HEK293 (cell line): ENCODE data around the gene ASAH2.

Experiments used
- CTCF ChIA-PET: fragments of 350-600 bp; formaldehyde crosslinking; extraction: SDS; loops from one replicate; lab custom pipeline; 2021; ENCODE audit warnings: antibody characterized with exemption; lab: Yijun Ruan, JAX
- POLR2A ChIA-PET: fragments of 300-600 bp; formaldehyde crosslinking; extraction: SDS; loops from one replicate; lab custom pipeline; 2020; ENCODE audit warnings: antibody characterized with exemption, inconsistent platforms; lab: Yijun Ruan, JAX
- H3K27ac ChIP-seq: fragments of 200-500 bp; sonication (Bioruptor generic); 2 replicates; pipeline ENCODE4 v1.5.1; 2014; ENCODE audit warnings: low read depth, low read length, control low read depth, inconsistent platforms; ENCODE audit errors: extremely low read depth
- H3K36me3 ChIP-seq, 2 experiments: fragments of 200-500 bp in 1 of 2; sonication (Bioruptor generic) in 1 of 2; 1 replicate in 1 of 2; 2 replicates in 1 of 2; pipeline ENCODE4 v1.5.1; 2014 to 2017; ENCODE audit warnings: inconsistent platforms in 2 of 2, low read length in 2 of 2; ENCODE audit not compliant: control insufficient read depth in 2 of 2, insufficient read depth in 1 of 2
- H3K4me1 ChIP-seq: fragments of 200-500 bp; sonication (Bioruptor generic); 2 replicates; pipeline ENCODE4 v1.5.1; 2014; ENCODE audit warnings: mild to moderate bottlenecking, low read length, inconsistent platforms; ENCODE audit not compliant: control insufficient read depth, insufficient read depth
- H3K4me3 ChIP-seq: 2 replicates; pipeline ENCODE4 v1.5.1; 2011; ENCODE audit warnings: low read depth, mild to moderate bottlenecking, control low read depth, low read length, moderate library complexity
- H3K9me3 ChIP-seq: fragments of 200-500 bp; sonication (Bioruptor generic); 2 replicates; pipeline ENCODE4 v1.5.1; 2014; ENCODE audit warnings: low read depth, low read length, inconsistent platforms; ENCODE audit not compliant: control insufficient read depth, insufficient read depth
- IKZF3 ChIP-seq: fragments of 450-650 bp; IDR thresholded peaks from 2 replicates; pipeline ENCODE4 v1.5.0; 2018; ENCODE audit warnings: missing biosample characterization, mild to moderate bottlenecking, missing genetic modification characterization, moderate library complexity
- MZF1 ChIP-seq: fragments of 450-650 bp; formaldehyde crosslinking; IDR thresholded peaks from 2 replicates; pipeline ENCODE4 v1.5.1; 2017; ENCODE audit warnings: missing biosample characterization, missing genetic modification characterization, borderline replicate concordance
- TRIM28 ChIP-seq: IDR thresholded peaks from 2 replicates; pipeline ENCODE4 v1.6.1; 2011; ENCODE audit warnings: low read length, control low read depth, borderline replicate concordance
- ZNF10 ChIP-seq: fragments of 450-650 bp; formaldehyde crosslinking; IDR thresholded peaks from 2 replicates; pipeline ENCODE4 v1.5.1; 2017; ENCODE audit warnings: missing biosample characterization, missing genetic modification characterization
- ZNF133 ChIP-seq: fragments of 450-650 bp; formaldehyde crosslinking; IDR thresholded peaks from 2 replicates; pipeline ENCODE4 v1.5.1; 2016; ENCODE audit warnings: missing biosample characterization, missing genetic modification characterization
- ZNF211 ChIP-seq: fragments of 450-650 bp; formaldehyde crosslinking; IDR thresholded peaks from 2 replicates; pipeline ENCODE4 v1.5.1; 2016; ENCODE audit warnings: low read depth, missing biosample characterization, missing genetic modification characterization
- ZNF324 ChIP-seq: fragments of 450-650 bp; formaldehyde crosslinking; IDR thresholded peaks from 2 replicates; pipeline ENCODE4 v1.5.1; 2016; ENCODE audit warnings: missing biosample characterization, missing genetic modification characterization
- ZNF354C ChIP-seq: fragments of 450-650 bp; formaldehyde crosslinking; IDR thresholded peaks from 2 replicates; pipeline ENCODE4 v1.5.1; 2016; ENCODE audit warnings: missing biosample characterization, missing genetic modification characterization, low read depth, borderline replicate concordance
- ZNF426 ChIP-seq: fragments of 450-650 bp; formaldehyde crosslinking; IDR thresholded peaks from 2 replicates; pipeline ENCODE4 v1.5.1; 2017; ENCODE audit warnings: missing biosample characterization, missing genetic modification characterization, mild to moderate bottlenecking, inconsistent platforms, moderate library complexity
- ZNF529 ChIP-seq: fragments of 450-650 bp; formaldehyde crosslinking; IDR thresholded peaks from 2 replicates; pipeline ENCODE4 v1.5.1; 2017; ENCODE audit warnings: missing genetic modification characterization, missing biosample characterization; ENCODE audit not compliant: insufficient replicate concordance
- ZNF548 ChIP-seq: fragments of 450-650 bp; formaldehyde crosslinking; IDR thresholded peaks from 2 replicates; pipeline ENCODE4 v1.5.1; 2016; ENCODE audit warnings: missing biosample characterization, missing genetic modification characterization
- ZNF624 ChIP-seq: fragments of 450-650 bp; formaldehyde crosslinking; IDR thresholded peaks from 2 replicates; pipeline ENCODE4 v1.5.1; 2017; ENCODE audit warnings: missing biosample characterization, missing genetic modification characterization
- ZNF664 ChIP-seq: fragments of 450-650 bp; formaldehyde crosslinking; IDR thresholded peaks from 2 replicates; pipeline ENCODE4 v1.5.1; 2016; ENCODE audit warnings: missing biosample characterization, missing genetic modification characterization
- ZNF777 ChIP-seq: fragments of 450-650 bp; formaldehyde crosslinking; IDR thresholded peaks from 2 replicates; pipeline ENCODE4 v1.5.1; 2017; ENCODE audit warnings: missing biosample characterization, missing genetic modification characterization, borderline replicate concordance
- ZNF792 ChIP-seq: fragments of 450-650 bp; formaldehyde crosslinking; IDR thresholded peaks from 2 replicates; pipeline ENCODE4 v1.5.1; 2016; ENCODE audit warnings: missing biosample characterization, missing genetic modification characterization
- ZNF843 ChIP-seq: fragments of 450-650 bp; formaldehyde crosslinking; IDR thresholded peaks from 2 replicates; pipeline ENCODE4 v1.5.1; 2016; ENCODE audit warnings: missing biosample characterization, missing genetic modification characterization
- TF ChIP-seq, protein P1 (sequence below): fragments of 450-650 bp; formaldehyde crosslinking; IDR thresholded peaks from 2 replicates; pipeline ENCODE4 v1.5.1; 2016; ENCODE audit warnings: missing biosample characterization, missing genetic modification characterization, borderline replicate concordance
- TF ChIP-seq, protein P2 (sequence below): fragments of 450-650 bp; formaldehyde crosslinking; IDR thresholded peaks from 2 replicates; pipeline ENCODE4 v1.5.1; 2017; ENCODE audit warnings: missing biosample characterization, missing genetic modification characterization
- TF ChIP-seq, protein P3 (sequence below): fragments of 450-650 bp; formaldehyde crosslinking; IDR thresholded peaks from 2 replicates; pipeline ENCODE4 v1.5.1; 2016; ENCODE audit warnings: missing biosample characterization, missing genetic modification characterization, low read depth
- TF ChIP-seq, protein P4 (sequence below): fragments of 450-650 bp; IDR thresholded peaks from 2 replicates; pipeline ENCODE4 v1.5.1; 2018; ENCODE audit warnings: missing biosample characterization, missing genetic modification characterization

Gene ASAH2

DNA sequence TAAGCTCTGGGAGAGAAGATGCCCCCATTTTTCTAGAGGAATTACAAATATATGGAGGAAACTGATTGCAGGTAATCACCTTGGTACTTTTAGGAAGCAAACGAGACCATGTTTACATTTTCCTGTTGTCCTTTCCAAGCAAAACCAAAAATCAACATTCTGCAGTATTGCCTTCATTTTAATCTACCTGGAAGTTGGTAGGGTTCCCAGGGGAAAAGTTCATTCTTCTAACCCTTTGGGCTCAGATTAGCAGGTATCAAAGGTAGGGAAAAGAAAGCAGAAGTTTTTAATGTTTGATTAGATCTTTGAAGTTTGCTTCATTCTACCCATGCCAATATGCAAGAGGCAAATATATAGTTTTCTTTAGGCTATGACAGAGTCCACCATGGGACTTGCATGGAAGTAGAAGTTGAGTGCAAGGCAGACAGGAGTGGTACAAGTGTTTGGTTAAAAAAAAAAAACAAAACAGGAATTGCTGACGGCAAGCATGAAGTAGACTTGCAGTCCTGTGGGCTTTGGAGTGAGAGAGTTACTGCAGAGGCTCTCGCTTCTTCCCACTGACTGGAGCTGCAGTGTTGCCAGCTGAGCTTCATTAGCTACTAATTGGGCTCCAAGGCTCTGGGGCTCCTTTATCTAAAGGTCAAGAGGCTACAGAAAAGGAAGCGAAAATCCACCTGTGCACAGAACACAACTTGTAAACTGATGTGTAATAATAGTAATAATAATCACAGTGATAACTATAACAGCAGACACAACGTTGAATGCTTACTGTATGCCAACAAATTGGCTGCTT, 28.9 kb upstream of the ASAH2 start (continued):
- TF ChIP-seq ZNF624: no peak
- TF ChIP-seq ZNF211 (tag by site-specific recombination): no peak
- no peak for TF ChIP-seq ZNF354C (tag by site-specific recombination)
- no peak for TF ChIP-seq ZNF777
- no peak for TF ChIP-seq ZNF133 (tag by site-specific recombination)
- TF ChIP-seq, protein P1, sequence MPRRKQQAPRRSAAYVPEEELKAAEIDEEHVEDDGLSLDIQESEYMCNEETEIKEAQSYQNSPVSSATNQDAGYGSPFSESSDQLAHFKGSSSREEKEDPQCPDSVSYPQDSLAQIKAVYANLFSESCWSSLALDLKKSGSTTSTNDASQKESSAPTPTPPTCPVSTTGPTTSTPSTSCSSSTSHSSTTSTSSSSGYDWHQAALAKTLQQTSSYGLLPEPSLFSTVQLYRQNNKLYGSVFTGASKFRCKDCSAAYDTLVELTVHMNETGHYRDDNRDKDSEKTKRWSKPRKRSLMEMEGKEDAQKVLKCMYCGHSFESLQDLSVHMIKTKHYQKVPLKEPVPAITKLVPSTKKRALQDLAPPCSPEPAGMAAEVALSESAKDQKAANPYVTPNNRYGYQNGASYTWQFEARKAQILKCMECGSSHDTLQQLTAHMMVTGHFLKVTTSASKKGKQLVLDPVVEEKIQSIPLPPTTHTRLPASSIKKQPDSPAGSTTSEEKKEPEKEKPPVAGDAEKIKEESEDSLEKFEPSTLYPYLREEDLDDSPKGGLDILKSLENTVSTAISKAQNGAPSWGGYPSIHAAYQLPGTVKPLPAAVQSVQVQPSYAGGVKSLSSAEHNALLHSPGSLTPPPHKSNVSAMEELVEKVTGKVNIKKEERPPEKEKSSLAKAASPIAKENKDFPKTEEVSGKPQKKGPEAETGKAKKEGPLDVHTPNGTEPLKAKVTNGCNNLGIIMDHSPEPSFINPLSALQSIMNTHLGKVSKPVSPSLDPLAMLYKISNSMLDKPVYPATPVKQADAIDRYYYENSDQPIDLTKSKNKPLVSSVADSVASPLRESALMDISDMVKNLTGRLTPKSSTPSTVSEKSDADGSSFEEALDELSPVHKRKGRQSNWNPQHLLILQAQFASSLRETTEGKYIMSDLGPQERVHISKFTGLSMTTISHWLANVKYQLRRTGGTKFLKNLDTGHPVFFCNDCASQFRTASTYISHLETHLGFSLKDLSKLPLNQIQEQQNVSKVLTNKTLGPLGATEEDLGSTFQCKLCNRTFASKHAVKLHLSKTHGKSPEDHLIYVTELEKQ (tag by site-specific recombination): no peak

DNA sequence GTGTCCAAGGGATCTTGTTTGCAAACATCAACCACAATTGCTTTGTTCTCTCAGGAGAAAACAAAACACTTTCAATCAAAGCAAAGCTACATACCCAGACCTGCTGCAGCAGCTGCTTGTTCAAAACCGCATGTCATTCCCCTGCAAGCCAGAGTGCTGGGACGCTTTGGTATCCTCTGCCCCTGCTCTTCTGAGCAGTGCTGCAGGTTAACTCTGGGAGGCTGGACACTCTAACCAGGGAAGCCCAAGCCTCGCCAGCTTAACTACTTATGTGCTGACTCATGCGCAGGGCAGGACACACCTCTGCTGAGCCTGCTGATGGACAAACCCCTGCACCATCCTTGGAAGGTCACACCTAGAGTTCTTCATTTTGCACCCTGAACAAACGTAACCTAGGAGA, 28.2 kb upstream of the ASAH2 start:
- CTCF ChIA-PET: interaction anchor here (0.6 to 0.7 kb wide), 2 partner anchors 9 to 1310 kb away, joined by 3 to 5 read pairs; no protein-coding TSS in a partner anchor
- Histone ChIP-seq H3K4me1 (no peaks in the 10 kb centered on the region), H3K4me3 (no peak overlapping the region), H3K36me3 (no peaks in the 10 kb centered on the region), H3K9me3 (no peaks in the 10 kb centered on the region), H3K27ac (no peak overlapping the region)
- TF ChIP-seq ZNF10 (tag by site-specific recombination) (no peak), ZNF529 (tag by site-specific recombination) (no peak), ZNF426 (no peak), ZNF324 (tag by site-specific recombination) (no peak), MZF1 (tag by site-specific recombination) (no peak), ZNF792 (no peak), ZNF664 (tag by site-specific recombination) (no peak), ZNF843 (no peak), IKZF3 (tag by site-specific recombination) (no peak), TRIM28 (no peak), ZNF354C (tag by site-specific recombination) (no peak), ZNF548 (no peak)
- TF ChIP-seq, protein P2, sequence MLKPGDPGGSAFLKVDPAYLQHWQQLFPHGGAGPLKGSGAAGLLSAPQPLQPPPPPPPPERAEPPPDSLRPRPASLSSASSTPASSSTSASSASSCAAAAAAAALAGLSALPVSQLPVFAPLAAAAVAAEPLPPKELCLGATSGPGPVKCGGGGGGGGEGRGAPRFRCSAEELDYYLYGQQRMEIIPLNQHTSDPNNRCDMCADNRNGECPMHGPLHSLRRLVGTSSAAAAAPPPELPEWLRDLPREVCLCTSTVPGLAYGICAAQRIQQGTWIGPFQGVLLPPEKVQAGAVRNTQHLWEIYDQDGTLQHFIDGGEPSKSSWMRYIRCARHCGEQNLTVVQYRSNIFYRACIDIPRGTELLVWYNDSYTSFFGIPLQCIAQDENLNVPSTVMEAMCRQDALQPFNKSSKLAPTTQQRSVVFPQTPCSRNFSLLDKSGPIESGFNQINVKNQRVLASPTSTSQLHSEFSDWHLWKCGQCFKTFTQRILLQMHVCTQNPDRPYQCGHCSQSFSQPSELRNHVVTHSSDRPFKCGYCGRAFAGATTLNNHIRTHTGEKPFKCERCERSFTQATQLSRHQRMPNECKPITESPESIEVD (tag by site-specific recombination): no peak
- TF ChIP-seq, protein P3, sequence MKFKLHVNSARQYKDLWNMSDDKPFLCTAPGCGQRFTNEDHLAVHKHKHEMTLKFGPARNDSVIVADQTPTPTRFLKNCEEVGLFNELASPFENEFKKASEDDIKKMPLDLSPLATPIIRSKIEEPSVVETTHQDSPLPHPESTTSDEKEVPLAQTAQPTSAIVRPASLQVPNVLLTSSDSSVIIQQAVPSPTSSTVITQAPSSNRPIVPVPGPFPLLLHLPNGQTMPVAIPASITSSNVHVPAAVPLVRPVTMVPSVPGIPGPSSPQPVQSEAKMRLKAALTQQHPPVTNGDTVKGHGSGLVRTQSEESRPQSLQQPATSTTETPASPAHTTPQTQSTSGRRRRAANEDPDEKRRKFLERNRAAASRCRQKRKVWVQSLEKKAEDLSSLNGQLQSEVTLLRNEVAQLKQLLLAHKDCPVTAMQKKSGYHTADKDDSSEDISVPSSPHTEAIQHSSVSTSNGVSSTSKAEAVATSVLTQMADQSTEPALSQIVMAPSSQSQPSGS: no peak
- TF ChIP-seq, protein P4, sequence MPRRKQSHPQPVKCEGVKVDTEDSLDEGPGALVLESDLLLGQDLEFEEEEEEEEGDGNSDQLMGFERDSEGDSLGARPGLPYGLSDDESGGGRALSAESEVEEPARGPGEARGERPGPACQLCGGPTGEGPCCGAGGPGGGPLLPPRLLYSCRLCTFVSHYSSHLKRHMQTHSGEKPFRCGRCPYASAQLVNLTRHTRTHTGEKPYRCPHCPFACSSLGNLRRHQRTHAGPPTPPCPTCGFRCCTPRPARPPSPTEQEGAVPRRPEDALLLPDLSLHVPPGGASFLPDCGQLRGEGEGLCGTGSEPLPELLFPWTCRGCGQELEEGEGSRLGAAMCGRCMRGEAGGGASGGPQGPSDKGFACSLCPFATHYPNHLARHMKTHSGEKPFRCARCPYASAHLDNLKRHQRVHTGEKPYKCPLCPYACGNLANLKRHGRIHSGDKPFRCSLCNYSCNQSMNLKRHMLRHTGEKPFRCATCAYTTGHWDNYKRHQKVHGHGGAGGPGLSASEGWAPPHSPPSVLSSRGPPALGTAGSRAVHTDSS (tag by site-specific recombination): no peak
- POLR2A ChIA-PET: no interaction called here
